GM19395 (cell line): ENCODE measurements around the gene CTDSP1.

Experiments used
- ATAC-seq: cut with Tn5 transposase; IDR thresholded peaks from one replicate; pipeline ENCODE4 v1.9.1; 2021; ENCODE audit warnings: mild to moderate bottlenecking, moderate library complexity; ENCODE audit not compliant: unreplicated experiment

The CTDSP1 gene

DNA sequence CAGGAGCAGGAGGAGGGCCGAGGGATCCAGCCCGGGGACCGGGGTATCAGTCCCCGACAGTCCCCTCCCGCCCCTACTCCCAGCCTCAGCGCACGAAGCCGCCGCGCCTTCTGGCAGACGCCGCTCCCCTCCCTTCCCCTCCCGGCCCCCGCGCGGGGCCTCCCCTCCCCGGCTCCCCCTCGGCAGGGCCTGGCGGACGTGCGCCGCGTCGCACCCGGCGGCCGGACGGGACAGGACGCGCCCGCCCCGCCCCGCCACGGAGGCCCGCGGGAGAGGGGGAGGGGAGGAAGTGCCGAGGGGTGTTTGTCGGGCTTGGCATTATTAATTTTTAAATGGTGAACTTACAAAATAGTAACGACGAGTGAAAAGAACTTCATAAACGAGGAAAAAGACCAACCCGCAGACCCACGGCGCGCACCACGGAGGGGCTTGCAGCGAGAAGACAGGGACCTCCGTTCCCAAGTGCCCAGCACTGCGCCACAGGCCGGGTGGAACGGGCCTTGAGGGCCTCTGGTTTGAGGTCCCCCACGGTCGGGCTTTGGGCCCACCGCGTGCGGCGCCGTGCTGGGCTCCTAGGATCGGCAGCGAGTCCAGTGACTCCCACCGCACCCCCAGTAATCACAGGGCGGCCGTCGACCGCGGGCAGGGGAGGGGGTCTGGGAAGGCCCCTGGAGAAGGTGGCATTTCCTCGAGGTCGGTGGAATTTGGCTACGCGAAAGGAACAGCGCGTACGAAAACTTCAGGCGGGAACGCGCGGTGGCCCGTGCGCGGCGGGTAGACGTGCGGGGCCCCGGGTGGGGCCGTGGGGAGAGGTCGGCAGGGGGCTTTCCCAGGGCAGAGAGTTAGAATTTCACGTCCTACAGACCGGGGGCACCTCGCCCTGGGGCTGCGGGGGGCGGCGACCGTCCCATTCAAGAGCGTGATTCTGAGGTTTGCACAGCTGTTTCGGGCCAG is 954 bp upstream of the CTDSP1 start:
- peak; percentile 13 for ATAC-seq

DNA sequence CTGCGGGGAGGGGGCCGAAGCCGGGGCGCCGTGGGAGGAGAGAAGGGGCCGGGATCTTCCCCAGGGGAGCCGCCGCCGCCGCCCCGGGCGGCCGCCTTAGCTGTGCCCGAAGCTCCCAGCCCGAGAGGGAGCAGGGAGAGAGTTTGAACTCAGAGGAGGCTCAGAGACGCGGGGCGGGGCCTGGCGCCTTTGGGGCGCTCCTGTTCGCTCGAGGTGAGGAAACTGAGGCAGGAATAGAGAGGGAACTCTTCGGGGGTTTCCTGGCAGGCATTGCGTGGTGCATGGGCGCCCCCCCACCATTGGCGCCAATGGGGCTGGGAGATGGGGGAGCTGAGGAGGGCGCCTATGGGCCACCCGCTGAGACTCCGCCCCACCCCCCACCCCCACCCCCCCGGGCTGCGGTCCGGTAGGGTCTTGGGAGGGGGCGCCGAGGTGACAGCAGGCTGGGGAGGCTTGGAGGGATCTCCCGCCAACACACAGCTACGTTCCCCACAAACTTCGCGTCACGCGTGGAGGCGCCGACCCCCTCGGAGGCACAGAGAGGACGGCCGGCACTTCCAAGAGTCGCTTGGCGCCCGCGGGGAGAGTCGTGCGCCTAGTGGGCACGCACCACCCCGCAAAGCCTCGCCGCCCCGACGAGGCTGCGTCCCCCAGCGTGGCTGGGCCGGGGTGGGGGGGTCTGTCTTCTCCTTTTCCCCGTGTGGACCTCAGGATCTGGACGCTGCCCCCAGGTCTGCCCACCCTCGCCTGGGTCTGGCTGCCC is 680 bp downstream of the CTDSP1 start:
- ATAC-seq: no peak

DNA sequence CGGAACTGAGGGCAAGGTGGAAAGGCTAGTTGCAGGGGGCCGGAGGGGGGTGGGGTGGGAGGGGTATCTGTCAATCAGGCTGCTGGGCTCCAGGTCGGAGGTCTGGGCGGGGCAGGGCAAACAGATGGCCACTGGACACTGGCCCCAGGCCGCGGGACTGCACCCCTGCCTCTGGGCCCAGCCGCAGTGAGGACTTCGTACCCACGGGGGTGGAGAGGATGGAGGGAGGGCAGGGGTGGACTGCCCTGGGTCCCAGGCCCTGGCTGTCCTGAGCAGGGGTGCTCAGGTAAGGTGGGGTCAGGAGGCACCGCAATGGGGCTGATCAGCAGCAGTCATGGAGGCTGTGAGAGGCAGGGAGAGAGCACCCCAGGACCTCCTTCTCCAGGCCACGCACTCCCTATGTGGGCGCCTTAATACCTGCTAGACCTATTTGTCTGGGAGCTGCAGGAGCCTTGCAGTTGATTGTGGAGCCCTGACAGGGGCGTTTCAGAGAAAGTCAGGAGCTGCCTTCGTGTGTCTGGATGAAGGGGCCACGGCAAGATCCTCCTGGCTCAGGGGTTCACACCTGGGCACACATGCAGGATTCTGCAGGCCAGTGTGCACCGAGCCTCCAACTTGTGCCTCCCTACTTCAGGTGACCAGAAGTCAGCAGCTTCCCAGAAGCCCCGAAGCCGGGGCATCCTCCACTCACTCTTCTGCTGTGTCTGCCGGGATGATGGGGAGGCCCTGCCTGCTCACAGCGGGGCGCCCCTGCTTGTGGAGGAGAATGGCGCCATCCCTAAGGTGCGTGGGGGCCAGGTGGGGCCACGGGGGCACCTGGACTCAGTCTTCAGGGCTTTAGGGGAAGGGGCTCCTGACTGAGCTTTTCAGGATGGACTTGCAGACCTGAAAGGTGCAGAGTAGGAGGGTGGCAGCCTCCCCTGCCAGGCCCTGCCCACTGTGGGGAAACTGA is 1.5 kb downstream of the CTDSP1 start:
- ATAC-seq: no peak

DNA sequence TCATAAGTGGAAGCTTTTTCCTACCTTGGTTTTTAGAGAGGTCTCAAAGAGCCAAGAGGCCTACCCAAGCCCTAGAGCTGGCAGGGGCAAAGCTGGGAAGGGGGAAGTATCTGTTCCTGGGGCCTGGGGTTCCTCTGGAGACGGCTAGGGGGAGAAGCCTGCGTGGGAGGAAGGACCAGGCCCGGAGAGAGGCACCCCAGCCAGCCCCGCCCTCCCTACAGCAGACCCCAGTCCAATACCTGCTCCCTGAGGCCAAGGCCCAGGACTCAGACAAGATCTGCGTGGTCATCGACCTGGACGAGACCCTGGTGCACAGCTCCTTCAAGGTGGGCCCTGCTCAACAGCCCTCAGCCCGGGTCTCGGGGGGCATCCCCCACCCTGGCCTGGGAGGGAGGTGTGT is 2.2 kb downstream of the CTDSP1 start:
- no peak for ATAC-seq

DNA sequence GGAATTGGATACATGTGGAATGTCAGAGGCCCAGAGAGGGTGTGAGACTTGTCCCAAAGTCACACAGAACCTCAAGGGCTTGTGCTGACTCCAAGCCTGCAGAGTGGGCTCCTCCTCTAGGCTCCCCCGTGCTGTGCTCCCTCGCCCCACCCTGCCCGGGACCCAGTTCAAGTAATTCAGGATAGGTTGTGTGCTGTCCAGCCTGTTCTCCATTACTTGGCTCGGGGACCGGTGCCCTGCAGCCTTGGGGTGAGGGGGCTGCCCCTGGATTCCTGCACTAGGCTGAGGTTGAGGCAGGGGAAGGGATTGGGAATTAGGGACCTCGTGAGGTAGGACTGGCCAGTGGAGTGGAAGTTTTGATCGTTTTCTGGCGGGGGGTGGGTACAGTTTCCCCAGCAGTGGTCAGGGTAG is 2.8 kb downstream of the CTDSP1 start:
- no peak for ATAC-seq

DNA sequence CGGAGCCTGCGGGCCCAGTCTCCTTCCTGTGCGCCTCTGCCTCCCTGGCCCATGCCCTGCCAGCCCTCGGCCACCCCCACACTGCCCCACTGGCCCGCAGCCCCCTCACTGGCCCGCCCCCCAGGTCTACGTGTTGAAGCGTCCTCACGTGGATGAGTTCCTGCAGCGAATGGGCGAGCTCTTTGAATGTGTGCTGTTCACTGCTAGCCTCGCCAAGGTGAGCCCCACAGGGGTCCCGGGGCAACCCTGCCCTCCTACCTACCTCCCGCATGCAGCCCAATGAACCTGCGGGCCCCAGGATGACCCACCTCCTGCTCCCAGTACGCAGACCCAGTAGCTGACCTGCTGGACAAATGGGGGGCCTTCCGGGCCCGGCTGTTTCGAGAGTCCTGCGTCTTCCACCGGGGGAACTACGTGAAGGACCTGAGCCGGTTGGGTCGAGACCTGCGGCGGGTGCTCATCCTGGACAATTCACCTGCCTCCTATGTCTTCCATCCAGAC is 3.3 kb downstream of the CTDSP1 start:
- no peak for ATAC-seq

DNA sequence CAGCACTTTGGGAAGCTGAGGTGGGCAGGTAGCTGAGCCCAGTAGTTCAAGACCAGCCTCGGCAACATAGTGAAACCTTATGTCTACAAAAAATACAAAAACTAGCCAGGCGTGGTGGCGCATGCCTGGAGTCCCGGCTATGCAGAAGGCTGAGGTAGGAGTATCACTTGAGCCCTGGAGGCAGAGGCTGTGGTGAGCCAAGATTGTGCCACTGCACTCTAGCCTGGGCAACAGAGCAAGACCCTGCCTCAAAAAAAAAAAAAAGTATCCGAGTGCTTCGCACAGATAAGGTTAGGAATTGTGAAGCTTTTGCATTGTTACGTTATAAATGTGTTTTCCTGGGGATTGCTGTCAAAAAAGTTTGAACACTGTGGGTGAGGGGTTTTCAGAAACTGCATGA is 4.1 kb downstream of the CTDSP1 start:
- ATAC-seq: no peak

DNA sequence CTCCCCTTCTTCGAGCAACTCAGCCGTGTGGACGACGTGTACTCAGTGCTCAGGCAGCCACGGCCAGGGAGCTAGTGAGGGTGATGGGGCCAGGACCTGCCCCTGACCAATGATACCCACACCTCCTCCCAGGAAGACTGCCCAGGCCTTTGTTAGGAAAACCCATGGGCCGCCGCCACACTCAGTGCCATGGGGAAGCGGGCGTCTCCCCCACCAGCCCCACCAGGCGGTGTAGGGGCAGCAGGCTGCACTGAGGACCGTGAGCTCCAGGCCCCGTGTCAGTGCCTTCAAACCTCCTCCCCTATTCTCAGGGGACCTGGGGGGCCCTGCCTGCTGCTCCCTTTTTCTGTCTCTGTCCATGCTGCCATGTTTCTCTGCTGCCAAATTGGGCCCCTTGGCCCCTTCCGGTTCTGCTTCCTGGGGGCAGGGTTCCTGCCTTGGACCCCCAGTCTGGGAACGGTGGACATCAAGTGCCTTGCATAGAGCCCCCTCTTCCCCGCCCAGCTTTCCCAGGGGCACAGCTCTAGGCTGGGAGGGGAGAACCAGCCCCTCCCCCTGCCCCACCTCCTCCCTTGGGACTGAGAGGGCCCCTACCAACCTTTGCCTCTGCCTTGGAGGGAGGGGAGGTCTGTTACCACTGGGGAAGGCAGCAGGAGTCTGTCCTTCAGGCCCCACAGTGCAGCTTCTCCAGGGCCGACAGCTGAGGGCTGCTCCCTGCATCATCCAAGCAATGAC is 4.8 kb downstream of the CTDSP1 start:
- no peak for ATAC-seq

DNA sequence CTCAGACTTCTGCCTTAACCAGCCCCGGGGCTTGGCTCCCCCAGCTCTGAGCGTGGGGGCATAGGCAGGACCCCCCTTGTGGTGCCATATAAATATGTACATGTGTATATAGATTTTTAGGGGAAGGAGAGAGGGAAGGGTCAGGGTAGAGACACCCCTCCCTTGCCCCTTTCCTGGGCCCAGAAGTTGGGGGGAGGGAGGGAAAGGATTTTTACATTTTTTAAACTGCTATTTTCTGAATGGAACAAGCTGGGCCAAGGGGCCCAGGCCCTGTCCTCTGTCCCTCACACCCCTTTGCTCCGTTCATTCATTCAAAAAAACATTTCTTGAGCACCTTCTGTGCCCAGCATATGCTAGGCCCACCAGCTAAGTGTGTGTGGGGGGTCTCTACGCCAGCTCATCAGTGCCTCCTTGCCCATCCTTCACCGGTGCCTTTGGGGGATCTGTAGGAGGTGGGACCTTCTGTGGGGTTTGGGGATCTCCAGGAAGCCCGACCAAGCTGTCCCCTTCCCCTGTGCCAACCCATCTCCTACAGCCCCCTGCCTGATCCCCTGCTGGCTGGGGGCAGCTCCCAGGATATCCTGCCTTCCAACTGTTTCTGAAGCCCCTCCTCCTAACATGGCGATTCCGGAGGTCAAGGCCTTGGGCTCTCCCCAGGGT is 5.5 kb downstream of the CTDSP1 start:
- ATAC-seq: no peak

DNA sequence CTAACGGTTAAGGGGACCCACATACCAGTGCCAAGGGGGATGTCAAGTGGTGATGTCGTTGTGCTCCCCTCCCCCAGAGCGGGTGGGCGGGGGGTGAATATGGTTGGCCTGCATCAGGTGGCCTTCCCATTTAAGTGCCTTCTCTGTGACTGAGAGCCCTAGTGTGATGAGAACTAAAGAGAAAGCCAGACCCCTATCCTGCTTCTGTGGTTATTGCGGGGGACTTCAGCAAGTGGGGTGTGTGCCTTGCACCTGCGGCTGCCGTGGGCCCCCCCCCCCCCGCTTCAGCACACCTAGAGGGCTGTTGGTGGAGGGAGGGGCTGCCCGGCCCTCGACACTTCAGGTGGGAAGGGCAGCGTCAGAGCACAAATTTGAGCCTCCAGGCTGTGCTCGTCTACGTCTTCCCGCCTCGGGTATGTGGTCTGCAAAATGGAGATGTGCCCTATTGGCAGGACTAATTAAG is 6.1 kb downstream of the CTDSP1 start:
- ATAC-seq: no peak

DNA sequence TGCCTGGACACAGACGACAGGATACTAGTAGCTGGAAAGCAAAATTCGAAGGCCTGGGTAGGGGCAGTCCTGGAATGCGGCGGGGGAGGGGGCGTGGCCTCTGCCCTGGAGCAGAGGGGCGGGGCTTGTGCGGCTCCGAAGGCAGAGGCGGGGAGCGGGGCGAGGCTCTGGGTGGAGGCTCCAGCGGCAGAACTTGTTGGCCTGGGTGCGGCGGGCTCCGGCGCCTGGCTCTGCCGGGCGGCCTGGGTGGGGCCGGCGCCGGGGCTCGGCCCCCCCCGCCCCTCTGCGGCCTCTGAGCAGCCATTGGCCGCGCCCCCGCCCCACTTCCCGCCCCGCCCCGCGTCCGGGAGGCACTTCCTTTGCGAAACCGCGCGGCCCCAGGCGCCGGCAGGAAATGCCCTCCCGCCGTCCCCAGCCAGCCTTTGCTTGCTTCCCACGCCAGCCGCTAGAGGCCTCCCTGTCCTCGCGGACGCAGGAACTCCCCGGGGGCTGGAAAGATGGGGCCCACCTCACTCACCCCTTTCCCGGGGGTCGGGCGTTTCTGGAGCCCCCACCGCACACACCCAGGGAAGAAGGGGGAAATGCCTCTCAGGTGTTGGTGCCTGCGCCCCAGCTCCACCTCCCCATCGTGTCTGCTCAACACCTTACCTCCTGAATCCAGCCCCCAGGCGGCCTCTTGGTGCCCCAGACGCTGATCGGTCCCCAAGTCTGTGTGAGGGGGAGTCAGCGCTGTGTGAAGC is 6.7 kb downstream of the CTDSP1 start:
- peak; percentile 77 for ATAC-seq

DNA sequence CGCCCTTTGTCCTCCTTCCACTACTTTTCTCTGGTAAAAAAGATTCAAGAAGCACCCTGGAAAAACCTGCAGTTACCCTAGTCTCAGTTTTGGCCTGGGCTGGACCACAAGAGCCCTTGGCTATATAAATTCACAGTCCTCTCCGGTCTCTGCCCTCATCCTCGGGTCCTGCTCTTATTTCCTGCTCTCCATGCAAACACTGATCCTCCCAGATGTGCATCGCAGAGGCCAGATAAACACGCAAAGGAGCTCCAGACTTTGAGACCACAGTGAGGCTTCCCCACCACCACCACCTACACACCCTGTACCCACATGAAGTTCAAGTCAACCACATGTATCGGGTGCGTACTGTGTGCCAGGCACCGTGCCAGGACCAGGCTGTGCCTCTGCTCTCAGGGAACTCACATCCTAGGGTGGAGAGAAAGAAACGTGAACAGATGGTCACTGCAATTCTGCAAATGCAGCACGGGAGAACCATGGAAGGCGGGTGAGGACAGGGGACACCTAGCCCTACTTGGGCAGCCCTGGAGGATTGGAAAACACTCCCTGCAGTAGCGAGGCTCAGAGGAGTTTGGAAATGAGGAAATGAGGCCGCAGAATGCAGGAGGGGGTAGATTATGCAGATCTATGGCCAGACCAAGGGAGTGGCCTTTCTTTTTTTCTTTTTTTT is 7.4 kb downstream of the CTDSP1 start:
- peak; percentile 13 for ATAC-seq

DNA sequence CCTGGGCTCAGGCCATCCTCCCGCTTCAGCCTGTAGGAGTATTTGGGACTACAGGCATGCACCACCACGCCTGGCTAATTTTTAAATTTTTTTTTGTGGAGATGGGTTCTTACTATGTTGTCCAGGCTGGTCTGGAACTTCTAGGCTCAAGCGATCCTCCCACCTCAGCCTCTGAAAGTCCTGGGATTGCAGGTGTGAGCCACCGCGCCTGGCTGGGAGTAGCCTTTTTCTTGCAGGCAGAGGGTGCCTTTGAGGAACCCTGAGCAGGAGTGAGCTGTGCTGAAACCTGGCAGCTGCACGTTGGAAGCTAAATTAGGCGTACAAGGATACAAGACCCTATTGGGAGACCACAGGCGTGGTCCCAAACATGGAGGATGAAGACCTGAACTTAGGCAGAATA is 8.0 kb downstream of the CTDSP1 start:
- no peak for ATAC-seq

DNA sequence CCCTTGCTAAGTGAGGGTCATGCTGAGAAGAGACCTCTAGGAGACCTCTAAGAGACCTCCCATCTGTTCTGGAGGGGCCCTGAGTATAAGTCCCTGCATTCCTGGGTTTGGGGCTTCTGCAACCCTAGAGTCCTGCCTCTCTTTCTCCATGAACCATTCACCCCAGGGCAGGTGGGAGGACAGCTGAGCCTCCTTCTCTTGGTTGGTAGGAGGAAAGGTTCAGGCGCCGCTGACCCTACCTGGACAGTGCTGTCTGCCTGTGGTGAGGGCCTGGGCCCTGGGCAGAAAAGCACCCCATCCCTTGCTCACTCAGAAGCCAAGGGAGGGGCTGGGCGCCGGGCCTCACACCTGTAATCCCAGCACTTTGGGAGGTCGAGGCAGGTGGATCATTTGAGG is 18.7 kb downstream of the CTDSP1 start:
- ATAC-seq: no peak

DNA sequence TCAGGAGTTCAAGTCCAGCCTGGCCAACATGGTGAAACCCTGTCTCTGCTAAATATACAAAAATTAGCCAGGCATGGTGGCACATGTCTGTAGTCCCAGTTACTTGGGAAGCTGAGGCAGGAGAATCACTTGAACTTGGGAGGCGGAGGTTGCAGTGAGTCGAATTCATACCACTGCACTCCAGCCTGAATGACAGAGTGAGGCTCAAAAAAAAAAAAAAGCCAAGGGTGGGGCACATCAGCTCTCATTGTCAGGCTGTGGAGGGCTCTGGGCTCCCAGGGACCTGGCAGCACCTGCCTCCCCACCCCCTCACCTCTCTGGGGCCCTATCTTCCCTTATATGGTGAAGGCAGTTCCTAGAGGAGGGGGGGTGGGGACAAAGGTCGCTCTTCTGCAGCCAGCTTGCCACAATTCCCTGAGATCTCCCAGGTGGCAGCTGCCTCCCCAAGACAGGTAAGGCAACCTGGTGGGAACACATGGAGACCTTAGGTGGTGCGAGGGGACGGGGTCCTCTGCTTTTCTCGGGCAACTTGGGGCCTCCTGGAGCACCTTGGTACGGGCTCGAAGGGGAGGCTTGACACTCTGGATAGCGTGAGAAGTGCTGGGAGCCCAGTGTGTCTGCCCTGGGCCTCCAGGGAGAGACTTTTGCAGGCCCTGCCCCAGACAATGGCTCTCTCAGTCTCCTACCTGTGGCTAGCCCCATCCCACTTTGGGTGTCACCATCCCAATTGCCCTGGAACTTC is 19.2 kb downstream of the CTDSP1 start, which contains the start of gene VIL1:
VIL1 (plus strand) TSS at position 407 of the 742 bp plus-strand sequence. CDS start 4,656 bp downstream, outside the sequence.
- no peak for ATAC-seq

DNA sequence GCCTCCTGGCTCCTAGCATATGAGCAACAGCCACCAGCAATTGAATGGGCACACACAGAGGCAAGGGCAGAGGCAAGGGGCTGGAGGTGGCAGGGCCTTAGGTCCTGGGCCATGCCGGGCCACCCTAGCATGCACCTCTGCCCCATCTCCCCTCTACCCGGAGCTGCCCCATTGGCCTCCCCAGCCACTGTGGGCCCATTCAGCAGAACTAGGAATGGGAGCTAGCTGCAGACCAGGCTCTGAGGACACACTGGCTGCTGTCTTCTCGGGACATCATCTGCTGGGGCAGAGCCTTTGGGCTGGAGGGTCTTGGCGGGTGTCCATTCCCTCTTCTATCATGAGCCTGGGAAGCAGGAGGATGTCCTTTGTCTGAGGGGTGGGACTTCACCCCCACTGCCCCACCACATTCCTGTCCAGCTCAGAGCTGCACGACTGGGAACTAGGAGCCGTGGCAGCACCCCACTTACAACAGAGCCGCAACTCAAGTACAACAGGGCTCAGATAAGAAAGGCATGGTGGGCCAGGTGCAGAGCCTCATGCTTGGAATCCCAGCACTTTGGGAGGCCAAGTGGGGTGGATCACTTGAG is 20.1 kb downstream of the CTDSP1 start:
- no peak for ATAC-seq

DNA sequence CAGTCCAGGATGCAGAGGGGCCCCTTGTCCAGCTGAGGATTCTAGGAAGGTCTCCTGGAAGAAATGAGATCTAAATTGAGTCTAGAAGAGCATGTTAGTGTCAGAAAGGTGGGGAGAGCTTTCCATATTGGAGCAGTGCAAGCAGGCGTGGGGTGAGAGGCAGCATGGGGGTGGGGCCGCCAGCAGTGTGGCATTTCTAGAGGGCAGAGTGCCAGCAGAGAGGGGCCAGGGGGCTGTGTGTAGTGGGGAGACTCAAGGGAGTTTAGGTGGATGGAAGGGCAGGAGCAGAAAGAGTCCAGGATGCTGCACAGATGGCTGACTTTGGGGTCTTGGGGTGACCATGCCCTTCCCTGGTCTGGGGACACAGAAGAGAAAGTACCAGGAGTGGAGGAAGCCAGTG is 21.4 kb downstream of the CTDSP1 start:
- no peak for ATAC-seq
